GM21447 (cell line): ENCODE measurements around the gene OPCML.

Source experiments
- ATAC-seq: cut with Tn5 transposase; IDR thresholded peaks from one replicate; pipeline ENCODE4 v1.9.1; 2021; ENCODE audit not compliant: unreplicated experiment

OPCML gene

GRCh38 chr11:133302056-133302455 lies 230.2 kb downstream of the OPCML start:
- no peak for ATAC-seq

DNA sequence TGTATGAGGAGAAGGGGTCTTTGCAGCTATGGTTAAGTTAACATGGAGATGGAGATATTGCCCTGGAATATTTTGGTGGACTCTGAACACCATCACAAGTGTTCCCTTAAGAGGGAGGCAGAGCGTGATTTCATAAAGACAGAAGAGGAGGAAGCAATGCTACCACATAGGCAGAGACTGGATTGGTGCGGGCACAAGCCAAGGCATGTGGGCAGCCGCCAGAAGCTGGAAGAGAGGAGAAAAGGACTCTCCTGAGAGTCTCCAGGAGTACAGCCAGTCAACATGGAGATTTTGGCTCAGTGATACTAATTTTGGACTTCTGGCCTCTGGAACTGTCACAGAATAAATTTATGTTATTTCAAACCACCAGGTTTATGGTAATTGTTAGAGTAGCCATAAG lies 231.6 kb downstream of the OPCML start:
- ATAC-seq, result no peak

DNA sequence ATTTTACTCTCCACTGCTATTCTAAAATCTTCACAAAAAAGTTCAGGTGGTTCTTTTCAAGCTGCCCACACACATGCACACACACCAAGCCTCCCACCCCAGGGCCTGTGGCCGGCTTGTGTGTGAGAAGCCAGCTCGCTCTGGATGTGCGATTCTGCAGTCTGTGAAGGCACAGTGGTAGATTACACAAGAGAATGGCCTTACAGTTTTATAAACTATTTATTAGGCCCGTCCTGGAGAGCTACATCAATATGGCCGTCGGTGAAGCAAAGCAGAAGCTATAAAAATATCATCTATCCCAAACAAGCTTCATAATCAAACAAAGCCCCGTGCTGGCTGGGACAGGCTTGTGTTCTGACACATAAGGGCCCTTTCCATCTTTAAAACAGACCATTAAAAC lies 240.5 kb downstream of the OPCML start:
- ATAC-seq, result no peak

GRCh38 chr11:133285359-133285758 lies 246.9 kb downstream of the OPCML start:
- ATAC-seq, result no peak

DNA sequence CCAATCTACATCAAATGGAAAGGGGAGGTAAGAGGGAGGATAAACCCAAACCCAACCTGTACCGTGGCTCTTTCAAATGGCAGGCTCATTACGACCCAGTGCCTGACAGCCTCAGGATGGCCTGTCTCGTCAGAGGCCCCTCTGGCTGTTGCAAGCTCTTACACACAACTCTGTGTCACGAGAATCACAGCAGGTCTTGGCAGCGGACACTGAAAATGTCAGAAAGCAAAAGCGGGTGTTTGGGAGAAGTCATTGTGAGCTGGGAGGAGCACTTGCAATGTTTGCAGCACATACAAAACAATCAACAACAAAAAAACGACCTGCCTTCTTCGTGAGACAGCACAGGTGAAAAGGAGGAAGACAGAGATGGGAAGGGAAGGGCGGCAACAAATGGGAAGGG lies 248.1 kb downstream of the OPCML start:
- ATAC-seq, result no peak

- no peak for ATAC-seq
Measured at GRCh38 chr11:133277886-133278285, 254.4 kb downstream of the OPCML start.

GRCh38 chr11:133271871-133272776 lies 260.2 kb downstream of the OPCML start:
- ATAC-seq, result no peak

- no peak for ATAC-seq
Measured at GRCh38 chr11:133271206-133271605, 261.1 kb downstream of the OPCML start.

DNA sequence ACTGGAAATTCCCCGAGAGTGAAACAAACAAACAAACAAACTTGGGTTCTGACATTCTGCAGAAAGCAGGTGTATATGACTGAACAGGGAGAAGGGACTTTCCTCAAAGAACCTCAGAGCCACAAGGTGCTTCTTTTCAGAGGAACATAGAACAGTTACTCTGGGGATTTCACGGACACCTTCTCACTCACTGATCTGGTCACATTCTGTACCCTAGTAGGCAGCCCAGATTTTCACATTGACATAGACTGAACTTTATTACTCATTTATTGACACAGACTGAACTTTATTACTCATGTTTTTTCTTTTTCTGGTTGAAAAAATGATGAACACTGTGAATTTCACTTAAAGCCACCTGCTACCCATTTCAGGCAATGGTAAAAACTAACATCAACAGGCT lies 263.0 kb downstream of the OPCML start:
- ATAC-seq, result peak; percentile 95

GRCh38 chr11:133266986-133267385 lies 265.3 kb downstream of the OPCML start:
- ATAC-seq, result no peak

DNA sequence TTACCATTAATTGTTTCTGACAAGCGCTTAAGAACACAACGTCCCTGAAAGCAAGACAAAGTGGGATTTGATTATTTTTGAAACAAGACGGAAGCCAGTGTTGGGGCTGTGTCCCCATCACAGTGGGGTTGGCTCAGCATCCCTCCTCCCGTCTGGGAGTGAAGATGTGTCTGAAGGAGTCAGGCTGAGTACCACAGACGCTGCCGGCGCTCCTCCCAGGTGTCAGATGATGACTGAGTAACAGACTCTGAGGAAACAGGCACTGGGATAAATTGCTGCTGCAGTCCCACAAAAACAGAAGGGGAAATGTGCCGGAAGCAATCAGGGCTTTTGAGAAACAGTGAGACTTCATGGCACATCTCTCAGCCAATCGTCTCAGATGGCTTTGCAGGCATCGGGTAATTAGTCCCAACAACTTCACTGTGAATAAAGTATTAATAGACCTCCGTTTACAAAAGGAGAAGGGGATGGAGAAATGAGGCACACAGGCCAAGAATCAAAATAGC lies 266.7 kb downstream of the OPCML start:
- ATAC-seq, result no peak

GRCh38 chr11:133263332-133263731 lies 269.0 kb downstream of the OPCML start:
- no peak for ATAC-seq

GRCh38 chr11:133258751-133259150 lies 273.6 kb downstream of the OPCML start:
- no peak for ATAC-seq

GRCh38 chr11:133254601-133255000 lies 277.7 kb downstream of the OPCML start:
- no peak for ATAC-seq

DNA sequence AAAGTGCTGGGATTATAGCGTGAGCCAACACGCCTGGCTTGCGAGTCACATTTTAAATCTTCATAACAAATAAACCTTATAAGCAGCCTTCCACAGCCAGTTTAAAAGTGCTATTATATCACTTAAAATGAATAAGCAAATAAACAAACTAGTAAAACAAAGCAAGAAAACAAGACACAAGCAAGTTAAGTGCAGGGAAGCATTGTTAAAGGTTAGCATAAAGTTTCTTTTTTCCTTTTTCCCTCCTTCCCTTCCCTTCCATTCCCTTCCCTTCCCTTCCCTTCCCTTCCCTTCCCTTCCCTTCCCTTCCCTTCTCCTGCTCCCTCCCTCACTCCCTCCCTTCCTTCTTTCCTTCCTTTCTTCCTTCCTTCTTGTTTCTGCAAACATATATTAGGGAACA lies 278.7 kb downstream of the OPCML start:
- ATAC-seq, result no peak

DNA sequence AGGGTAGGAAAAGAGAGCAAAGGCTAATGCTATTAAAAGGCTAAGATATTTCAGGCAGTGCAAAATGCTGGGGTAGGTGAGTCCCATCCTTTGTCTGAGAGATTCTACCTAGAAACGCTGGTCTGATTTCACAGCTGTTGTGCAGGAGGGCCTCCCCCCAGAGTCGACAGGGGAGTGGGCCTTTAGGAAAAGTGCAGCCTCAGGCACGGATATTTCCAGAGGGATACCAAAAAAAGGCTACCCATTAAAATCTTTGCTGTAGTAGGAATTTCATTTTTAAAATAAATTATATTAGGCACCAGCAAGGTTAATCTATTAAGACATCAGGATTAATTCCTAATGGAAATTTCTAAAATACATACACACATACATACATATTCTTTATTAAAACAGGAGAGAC lies 280.5 kb downstream of the OPCML start:
- ATAC-seq, result no peak

- no peak for ATAC-seq
Measured at GRCh38 chr11:133249530-133249929, 282.8 kb downstream of the OPCML start.

DNA sequence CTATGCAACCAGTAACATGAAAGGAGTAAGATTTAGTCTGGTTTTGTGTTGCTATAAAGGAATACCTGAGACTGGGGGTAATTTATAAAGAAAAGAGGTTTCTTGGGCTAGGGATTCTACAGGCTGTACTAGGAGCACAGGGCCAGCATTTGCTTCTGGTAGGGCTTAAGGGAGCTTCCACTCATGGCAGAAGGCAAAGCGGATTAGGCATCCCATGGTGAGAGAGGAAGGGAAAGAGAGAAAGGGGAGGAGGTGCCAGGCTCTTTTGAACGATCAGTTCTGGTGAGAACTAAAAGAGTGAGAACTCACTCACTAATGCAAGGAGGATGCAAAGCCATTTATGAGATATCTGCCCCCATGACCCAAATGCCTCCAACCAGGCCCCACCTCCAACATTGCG lies 283.2 kb downstream of the OPCML start:
- ATAC-seq, result no peak

GRCh38 chr11:133243832-133244231 lies 288.5 kb downstream of the OPCML start:
- ATAC-seq, result no peak

DNA sequence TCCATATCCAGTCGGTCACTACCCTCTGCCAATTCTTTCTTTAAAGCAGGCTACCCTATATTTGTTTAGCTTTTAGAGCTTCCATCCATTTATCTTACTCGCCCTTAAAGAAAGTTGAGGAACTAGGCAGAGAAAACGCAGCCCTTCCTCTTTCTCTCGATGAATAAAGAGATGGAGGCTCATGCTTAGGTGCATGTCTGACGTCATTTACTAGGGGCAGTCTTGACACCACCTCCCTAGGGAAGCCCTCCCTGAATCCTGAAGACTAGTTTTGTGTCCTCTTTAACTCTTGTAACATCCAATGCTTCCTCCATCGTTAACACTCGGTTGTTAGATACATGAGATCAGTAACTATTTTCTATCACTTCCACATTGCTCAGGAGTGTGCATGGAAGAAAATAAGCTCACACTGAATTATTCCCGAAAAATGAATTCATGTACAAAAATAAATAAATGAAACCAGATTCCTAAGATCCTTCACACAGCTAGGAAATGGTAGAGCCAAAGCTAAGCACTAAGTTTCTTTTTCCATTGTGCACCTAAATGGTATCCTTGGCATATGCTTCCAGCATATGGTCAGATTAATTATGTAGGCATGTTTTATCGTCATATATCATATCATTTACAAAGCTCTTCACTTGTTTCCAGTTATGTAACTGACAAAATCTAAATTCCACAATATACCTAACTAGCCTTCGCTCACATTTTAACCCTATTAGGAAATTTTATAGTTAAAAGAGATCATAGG lies 291.2 kb downstream of the OPCML start:
- ATAC-seq, result no peak

DNA sequence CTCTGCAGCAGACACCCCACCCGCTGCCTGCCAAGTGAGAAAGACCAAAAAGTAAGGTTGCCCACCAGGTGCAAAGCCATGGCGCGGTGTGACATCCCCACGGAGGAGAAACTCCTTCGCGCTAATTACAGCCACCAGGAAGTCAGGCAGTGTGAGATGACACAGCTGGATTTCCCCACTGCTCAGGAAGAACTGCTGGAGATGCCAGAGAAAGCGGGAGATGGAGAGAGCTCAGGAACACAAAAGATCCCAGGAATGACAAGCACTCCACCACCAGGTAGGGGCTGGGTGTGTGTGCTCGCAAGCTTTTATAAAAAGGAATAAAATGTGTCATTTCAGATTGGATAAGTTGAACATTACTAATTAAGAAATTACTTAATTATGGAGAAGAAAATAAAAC lies 292.7 kb downstream of the OPCML start:
- no peak for ATAC-seq

GRCh38 chr11:133238495-133238894 lies 293.8 kb downstream of the OPCML start:
- no peak for ATAC-seq
